K562 (cell line): ENCODE data around the gene PRDM1. TPM values are rescaled to one million over a fixed set of nuclear protein-coding genes. Genes with fewer than 3 reads are reported as not detected.

Source experiments
- ATAC-seq: fragments of 200-7000 bp; cut with Tn5 transposase; 3 replicates; pipeline ENCODE4 v1.9.1; 2020; ENCODE audit warnings: moderate library complexity
- BruUV-seq: library from RNA; stranded (reverse); fragments of 400-500 nt; replicated peaks from 2 replicates; lab custom pipeline; 2021; lab: Mats Ljungman, UMichigan
- CTCF ChIA-PET: fragments of 300-600 bp; formaldehyde crosslinking; extraction: SDS; loops from one replicate; lab custom pipeline; 2021; ENCODE audit warnings: low intra/inter-chr PET ratio; lab: Yijun Ruan, JAX
- POLR2A ChIA-PET: fragments of 300-600, 350-650 bp; sonication (Branson Sonifier 250); formaldehyde crosslinking; extraction: SDS; loops from one replicate; lab custom pipeline; 2021; ENCODE audit warnings: antibody characterized with exemption, inconsistent platforms; lab: Yijun Ruan, JAX
- DNase-seq, 4 experiments: peaks; one replicate each; pipeline versions ENCODE4 v3.0.0 to v3.0.0-alpha.2; 2011 to 2018; ENCODE audit warnings: low spot score in 3 of 4, mixed read lengths in 3 of 4; ENCODE audit errors: extremely low read depth in 1 of 4
- FAIRE-seq: peaks from 2 replicates; lab custom pipeline; 2011; peaks lifted over from hg19 to GRCh38; lab: Jason Lieb, UNC
- H2AFZ ChIP-seq: 2 replicates; pipeline ENCODE4 v1.6.0; 2011; ENCODE audit warnings: low read depth, low read length, control low read depth, inconsistent platforms
- H3K27ac ChIP-seq: fragments of 200-600 bp; 3 replicates; pipeline ENCODE4 v1.8.0; 2011; ENCODE audit warnings: low read depth, mild to moderate bottlenecking, control low read depth, inconsistent platforms, low read length, moderate library complexity, mixed read lengths; ENCODE audit errors: extremely low read depth
- H3K27me3 ChIP-seq, 2 experiments: fragments of 300-600 bp in 1 of 2; 2 replicates in 1 of 2; 3 replicates in 1 of 2; pipeline versions ENCODE4 v1.6.0 to v1.8.0; 2011; ENCODE audit warnings: inconsistent platforms in 2 of 2, low read length in 2 of 2, mild to moderate bottlenecking in 1 of 2, mixed read lengths in 1 of 2, moderate library complexity in 1 of 2; ENCODE audit not compliant: control insufficient read depth in 2 of 2, insufficient read depth in 2 of 2
- H3K36me3 ChIP-seq: fragments of 300-600 bp; 3 replicates; pipeline ENCODE4 v1.8.0; 2011; ENCODE audit warnings: mild to moderate bottlenecking, low read length, inconsistent platforms; ENCODE audit not compliant: control insufficient read depth, insufficient read depth
- H3K4me1 ChIP-seq, 2 experiments: fragments of 200-600 bp in 1 of 2; replicated peaks in 1 of 2; 2 replicates in 1 of 2; 3 replicates in 1 of 2; pipeline versions ENCODE4 v1.5.1 to v1.8.0; 2011; ENCODE audit warnings: inconsistent platforms in 2 of 2, low read length in 2 of 2, mild to moderate bottlenecking in 1 of 2, mixed read lengths in 1 of 2, moderate library complexity in 1 of 2; ENCODE audit not compliant: control insufficient read depth in 2 of 2, insufficient read depth in 2 of 2
- H3K4me2 ChIP-seq: 2 replicates; pipeline ENCODE4 v1.6.1; 2011; ENCODE audit warnings: low read length, control low read depth, inconsistent platforms, mixed read lengths; ENCODE audit not compliant: insufficient read depth
- H3K4me3 ChIP-seq: fragments of 200-600 bp; sonication (generic), shearing (Covaris generic); 2 replicates; pipeline ENCODE4 v1.5.1; 2016; ENCODE audit warnings: control low read depth, inconsistent platforms
- H3K79me2 ChIP-seq: fragments of 200-600 bp; 3 replicates; pipeline ENCODE4 v1.8.0; 2011; ENCODE audit warnings: low read length, inconsistent platforms; ENCODE audit not compliant: control insufficient read depth, insufficient read depth
- H3K9ac ChIP-seq, 2 experiments: 2 replicates each; pipeline versions ENCODE4 v1.6.0 to v1.6.1; 2011; ENCODE audit warnings: low read depth in 2 of 2, low read length in 2 of 2, control low read depth in 1 of 2, inconsistent platforms in 1 of 2, mild to moderate bottlenecking in 1 of 2, mixed read lengths in 1 of 2; ENCODE audit not compliant: insufficient read depth in 1 of 2
- H3K9me1 ChIP-seq: one replicate; pipeline ENCODE4 v1.6.0; 2011; ENCODE audit warnings: inconsistent platforms, mild to moderate bottlenecking, low read length, moderate library complexity; ENCODE audit not compliant: control insufficient read depth, insufficient read depth
- H3K9me3 ChIP-seq: replicated peaks from 2 replicates; pipeline ENCODE4 v1.5.1; 2011; ENCODE audit warnings: low read depth, low read length, inconsistent platforms; ENCODE audit not compliant: control insufficient read depth, insufficient read depth
- H4K20me1 ChIP-seq: replicated peaks from 2 replicates; pipeline ENCODE4 v1.6.1; 2011; ENCODE audit warnings: low read length, inconsistent platforms, mixed read lengths; ENCODE audit not compliant: control insufficient read depth, insufficient read depth
- ASH1L ChIP-seq: fragments of 450-650 bp; IDR thresholded peaks from 2 replicates; pipeline ENCODE4 v1.6.1; 2018; ENCODE audit warnings: borderline replicate concordance, mild to moderate bottlenecking, low read depth; ENCODE audit not compliant: partially characterized antibody
- HCFC1 ChIP-seq: IDR thresholded peaks from 2 replicates; pipeline ENCODE4 v1.6.1; 2012; ENCODE audit warnings: low read depth, low read length, improper control_type of control experiment
- KLF1 ChIP-seq: fragments of 450-650 bp; IDR thresholded peaks from 2 replicates; pipeline ENCODE4 v1.6.1; 2016; ENCODE audit warnings: missing genetic modification characterization, missing compliant biosample characterization
- MITF ChIP-seq: IDR thresholded peaks from 2 replicates; pipeline ENCODE4 v1.6.1; 2014; ENCODE audit warnings: antibody characterized with exemption
- NBN ChIP-seq: fragments of 450-650 bp; IDR thresholded peaks from 2 replicates; pipeline ENCODE4 v1.6.1; 2016; ENCODE audit warnings: low read depth, mild to moderate bottlenecking
- TEAD4 ChIP-seq, 2 experiments: sonication (generic) in 1 of 2; formaldehyde crosslinking in 1 of 2; IDR thresholded peaks; 2 replicates each; pipeline versions ENCODE4 v1.6.1 to v1.8.0; 2012 to 2022; ENCODE audit warnings: borderline replicate concordance in 1 of 2, inconsistent platforms in 1 of 2, low read length in 1 of 2, mild to moderate bottlenecking in 1 of 2, missing genetic modification reagents in 1 of 2
- UBTF ChIP-seq, 2 experiments: IDR thresholded peaks; 2 replicates each; pipeline ENCODE4 v1.6.1; 2012; ENCODE audit warnings: improper control_type of control experiment in 2 of 2, low read depth in 2 of 2, low read length in 2 of 2, borderline replicate concordance in 1 of 2
- ZFPM2 ChIP-seq: fragments of 250-450 bp; sonication (Bioruptor Pico); IDR thresholded peaks from 2 replicates; pipeline ENCODE4 v1.5.1; 2022; ENCODE audit warnings: mild to moderate bottlenecking
- ZNF398 ChIP-seq: fragments of 250-450 bp; sonication (Bioruptor Pico); IDR thresholded peaks from 2 replicates; pipeline ENCODE4 v1.8.0; 2021; ENCODE audit warnings: moderate library complexity, mild to moderate bottlenecking, inconsistent platforms
- ZNF586 ChIP-seq: fragments of 450-650 bp; formaldehyde crosslinking; conservative IDR thresholded peaks from 2 replicates; pipeline ENCODE4 v1.4.0; 2020; ENCODE audit warnings: mild to moderate bottlenecking, moderate library complexity
- ZNF699 ChIP-seq: fragments of 250-450 bp; sonication (Bioruptor Pico); IDR thresholded peaks from 2 replicates; pipeline ENCODE4 v1.8.0; 2021; ENCODE audit warnings: mild to moderate bottlenecking, moderate library complexity; ENCODE audit not compliant: insufficient replicate concordance
- WGBS: fragments of 100-300 bp; shearing (Covaris generic); methylation state at CpG from one replicate; pipeline ENCODE4 v1.1.6; 2016; ENCODE audit warnings: low coverage, mixed read lengths; ENCODE audit not compliant: insufficient coverage; ENCODE audit errors: missing lambda C conversion rate; 5-methylcytosine and 5-hydroxymethylcytosine counted together
- in situ Hi-C: fragments of 300-500 bp; cut with MboI; formaldehyde crosslinking; loops from 4 replicates; pipeline ENCODE4 v1.15.0; 2018; ENCODE audit warnings: inconsistent platforms, mixed read lengths
- intact Hi-C: fragments of 100-400 bp; cut with micrococcal nuclease; formaldehyde crosslinking; loops from 2 replicates; pipeline ENCODE4 v1.14.2; 2022
- polyA plus RNA-seq, 8 experiments: library from polyadenylated mRNA; depleted of rRNA in 4 of 8; stranded (reverse) in 5 of 8; unstranded in 3 of 8; fragments of >200 nt; fragmentation: Nextera tagmentation in 2 of 8; fragmentation: Illumina TruSeq in 1 of 8; extraction: Ambion mirVana in 2 of 8; extraction: Trizol in 1 of 8; gene quantifications; 2 replicates each; pipeline versions ENCODE4 v1.2.1 to v1.2.3, GENCODE V29; 2011 to 2014; ENCODE audit warnings: inconsistent platforms in 1 of 8, missing spikeins in 1 of 8
- total RNA-seq, 7 experiments: library from RNA; depleted of rRNA in 6 of 7; stranded (reverse); fragments of >200 nt in 6 of 7; fragmentation: Illumina TruSeq in 2 of 7; extraction: Trizol in 2 of 7; gene quantifications; 2 replicates each; pipeline versions ENCODE4 v1.2.1 to v1.2.3, GENCODE V29; 2011 to 2021; ENCODE audit warnings: low replicate concordance in 1 of 7

PRDM1 gene
- total and polyA plus RNA-seq, 9 of the 15 experiments (the other 6 are each of a cell fraction or from before 2014, with no cell fraction given): 0.09 to 0.89 (median 0.27) TPM

- FAIRE-seq: no peak
- Histone ChIP-seq H3K9me3 (no peaks in the 10 kb centered on the region), H3K9me1 (no peaks in the 10 kb centered on the region), H3K27me3 (peaks cover 0 to 2% of the 10 kb centered on the region in 2 experiments; a peak in 1 of 5 replicates), H3K27ac (no peak overlapping the region), H3K4me1 (no peaks in the 10 kb centered on the region), H4K20me1 (no peaks in the 10 kb centered on the region), H3K79me2 (no peaks in the 10 kb centered on the region), H3K9ac (no peak overlapping the region), H3K4me3 (no peak overlapping the region), H3K4me2 (no peak overlapping the region), H3K36me3 (no peaks in the 10 kb centered on the region), H2AFZ (no peak overlapping the region)
- no peak for DNase-seq
- no peak for ATAC-seq
- CTCF ChIA-PET: no interaction called here
- POLR2A ChIA-PET: no interaction called here
- no TSS peak for BruUV-seq
- WGBS: 6% methylated on average over 1 of the region's 1 CpG
- in situ Hi-C loops: no loop called here
- intact Hi-C loops: no loop called here
- TF ChIP-seq ZFPM2 (CRISPR knock-in tag) (no peak), MITF (no peak), ZNF586 (no peak), ZNF398 (CRISPR knock-in tag) (no peak), NBN (no peak), KLF1 (tag) (no peak), ASH1L (no peak), TEAD4 (IDR thresholded peaks at IDR 0.05; ENCODE audit: low read length) (no peak), TEAD4 (CRISPR knock-in tag; IDR thresholded peaks at IDR 0.05; ENCODE audit: borderline replicate concordance) (no peak), ZNF699 (CRISPR knock-in tag) (no peak), UBTF (IDR thresholded peaks at IDR 0.05; ENCODE audit: borderline replicate concordance in 1 of 2, low read depth in 2 of 2, low read length in 2 of 2) (no peak), HCFC1 (no peak)
These were observed 19.1 kb upstream of the PRDM1 start for GRCh38 chr6:106066989-106067388.
